DMS 273 treated with DMSO at 0.1 percent for 48 hours (cell line): ENCODE measurements around the gene NPAS2.

ENCODE experiments used
- DNase-seq: peaks from one replicate; lab custom pipeline; 2025; lab: John Stamatoyannopoulos, UW

Gene NPAS2

GRCh38 chr2:100965596-100965995, 145.7 kb downstream of the NPAS2 start:
- no peak for DNase-seq

GRCh38 chr2:100967716-100968115, 147.8 kb downstream of the NPAS2 start:
- no peak for DNase-seq

- no peak for DNase-seq
Observed at GRCh38 chr2:100968146-100969145, 148.5 kb downstream of the NPAS2 start.

GRCh38 chr2:100969998-100970397, 150.1 kb downstream of the NPAS2 start:
- DNase-seq: no peak

- DNase-seq: no peak
Observed at GRCh38 chr2:100971221-100971620, 151.3 kb downstream of the NPAS2 start.

GRCh38 chr2:100972452-100972851, 152.5 kb downstream of the NPAS2 start:
- DNase-seq: no peak

- DNase-seq: no peak
Observed at GRCh38 chr2:100974712-100975520, 155.0 kb downstream of the NPAS2 start.

GRCh38 chr2:100975521-100975785, 155.5 kb downstream of the NPAS2 start:
- DNase-seq: no peak

- no peak for DNase-seq
Observed at GRCh38 chr2:100976061-100976460, 156.1 kb downstream of the NPAS2 start.

- no peak for DNase-seq
Observed at GRCh38 chr2:100976645-100977391, 156.9 kb downstream of the NPAS2 start.

GRCh38 chr2:100977511-100977910, 157.6 kb downstream of the NPAS2 start:
- no peak for DNase-seq

- DNase-seq: peak; percentile 1
Observed at GRCh38 chr2:100978582-100979191, 158.7 kb downstream of the NPAS2 start.

- DNase-seq: no peak
Observed at GRCh38 chr2:100980046-100980445, 160.1 kb downstream of the NPAS2 start.

GRCh38 chr2:100981011-100981410, 161.1 kb downstream of the NPAS2 start:
- no peak for DNase-seq

GRCh38 chr2:100982431-100982861, 162.5 kb downstream of the NPAS2 start:
- no peak for DNase-seq

GRCh38 chr2:100983201-100983600, 163.3 kb downstream of the NPAS2 start:
- DNase-seq: no peak

- no peak for DNase-seq
Observed at GRCh38 chr2:100983684-100984310, 163.9 kb downstream of the NPAS2 start.

GRCh38 chr2:100984892-100985307, 165.0 kb downstream of the NPAS2 start:
- no peak for DNase-seq

GRCh38 chr2:100986157-100986556, 166.2 kb downstream of the NPAS2 start:
- DNase-seq: no peak

GRCh38 chr2:100987536-100987935, 167.6 kb downstream of the NPAS2 start:
- no peak for DNase-seq

GRCh38 chr2:100987974-100988373, 168.0 kb downstream of the NPAS2 start:
- no peak for DNase-seq
